ENCODE data around the gene MCTP2. TPM values are rescaled to one million over a fixed set of nuclear protein-coding genes. Genes with fewer than 3 reads are reported as not detected.

The MCTP2 gene
- total and polyA plus RNA-seq, 2 experiments from 2014 or later: 8.1 to 23.3 TPM

DNA sequence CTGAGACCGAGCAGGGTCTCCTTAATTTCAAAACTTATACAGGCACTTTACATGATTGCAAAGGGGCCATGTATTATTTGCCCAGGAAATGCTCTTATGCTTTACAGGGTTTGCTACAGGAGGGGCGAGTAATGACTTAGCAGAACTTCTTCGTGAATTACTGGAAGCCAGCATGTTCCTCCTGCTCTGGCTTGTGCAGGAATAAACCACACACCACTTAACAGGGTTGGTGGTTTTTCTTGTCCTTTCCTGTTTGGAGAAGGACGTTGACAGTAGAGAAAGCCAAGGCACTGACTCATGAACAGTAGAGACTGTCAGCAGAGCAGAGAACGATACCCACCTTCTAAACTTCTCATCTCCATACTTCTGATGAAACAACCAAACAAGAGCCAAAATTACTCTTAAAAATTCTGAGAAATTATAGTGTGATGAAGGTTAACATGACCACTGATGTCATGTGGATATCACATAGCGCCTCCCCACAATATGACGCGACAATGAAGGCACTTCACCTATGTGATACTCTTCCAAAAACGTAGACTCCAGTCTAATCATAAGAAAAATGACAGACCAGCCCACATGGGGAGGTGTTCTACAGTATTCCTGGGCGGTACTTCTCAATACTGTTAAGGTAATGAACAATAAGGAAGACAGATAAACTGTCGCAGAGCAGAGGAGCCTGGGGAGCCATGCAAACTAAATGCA lies 24.7 kb upstream of the MCTP2 start:
- no peak overlapping the region for H3K4me2 ChIP-seq
- H3K79me2 ChIP-seq: no peaks in the 10 kb centered on the region
- no peak overlapping the region for H2AFZ ChIP-seq
- no peaks in the 10 kb centered on the region for H3K9me3 ChIP-seq (ENCODE audit: low read depth)
- no peak for TF ChIP-seq EZH2phosphoT487 (IDR thresholded peaks at IDR 0.05; ENCODE audit: low read depth, severe bottlenecking, unreplicated experiment)
- TF ChIP-seq EZH2 (IDR thresholded peaks at IDR 0.05; ENCODE audit: borderline replicate concordance): no peak
- no peak for TF ChIP-seq CTCF (IDR thresholded peaks at IDR 0.05; ENCODE audit: poor library complexity)
- DNase-seq (ENCODE audit: low spot score): no peak
- no peaks in the 10 kb centered on the region for H3K36me3 ChIP-seq (replicated peaks; ENCODE audit: insufficient read depth, low read depth)
- 88% methylated on average over 11 of the region's 11 CpGs for WGBS (ENCODE audit: low lambda C conversion rate, missing lambda C conversion rate)
- H4K20me1 ChIP-seq (ENCODE audit: insufficient read depth, poor library complexity, severe bottlenecking): no peaks in the 10 kb centered on the region
- H3K9me2 ChIP-seq (replicated peaks; ENCODE audit: insufficient read depth): no peaks in the 10 kb centered on the region
- no peaks in the 10 kb centered on the region for H3K27me3 ChIP-seq
- H3K4me1 ChIP-seq (ENCODE audit: insufficient read depth): no peaks in the 10 kb centered on the region
- H3K4me3 ChIP-seq: no peak overlapping the region
- H3K27ac ChIP-seq: no peak overlapping the region

GRCh38 chr15:94212291-94212690 lies 19.1 kb upstream of the MCTP2 start:
- Histone ChIP-seq H2AFZ (no peak overlapping the region), H3K4me2 (no peak overlapping the region), H3K4me3 (no peak overlapping the region), H3K4me1 (ENCODE audit: insufficient read depth) (no peaks in the 10 kb centered on the region), H3K27ac (no peak overlapping the region), H3K79me2 (no peaks in the 10 kb centered on the region), H3K36me3 (replicated peaks; ENCODE audit: insufficient read depth, low read depth) (no peaks in the 10 kb centered on the region), H3K9me3 (ENCODE audit: low read depth) (no peaks in the 10 kb centered on the region), H3K27me3 (peaks cover 6% of the 10 kb centered on the region), H3K9me2 (replicated peaks; ENCODE audit: insufficient read depth) (no peaks in the 10 kb centered on the region), H4K20me1 (ENCODE audit: insufficient read depth, poor library complexity, severe bottlenecking) (no peaks in the 10 kb centered on the region)
- TF ChIP-seq EZH2phosphoT487 (IDR thresholded peaks at IDR 0.05; ENCODE audit: low read depth, severe bottlenecking, unreplicated experiment): no peak
- TF ChIP-seq EZH2 (IDR thresholded peaks at IDR 0.05; ENCODE audit: borderline replicate concordance): no peak
- TF ChIP-seq CTCF (IDR thresholded peaks at IDR 0.05; ENCODE audit: poor library complexity): no peak
- DNase-seq (ENCODE audit: low spot score): no peak
- WGBS (ENCODE audit: low lambda C conversion rate, missing lambda C conversion rate): 75% methylated on average over 5 of the region's 5 CpGs

DNA sequence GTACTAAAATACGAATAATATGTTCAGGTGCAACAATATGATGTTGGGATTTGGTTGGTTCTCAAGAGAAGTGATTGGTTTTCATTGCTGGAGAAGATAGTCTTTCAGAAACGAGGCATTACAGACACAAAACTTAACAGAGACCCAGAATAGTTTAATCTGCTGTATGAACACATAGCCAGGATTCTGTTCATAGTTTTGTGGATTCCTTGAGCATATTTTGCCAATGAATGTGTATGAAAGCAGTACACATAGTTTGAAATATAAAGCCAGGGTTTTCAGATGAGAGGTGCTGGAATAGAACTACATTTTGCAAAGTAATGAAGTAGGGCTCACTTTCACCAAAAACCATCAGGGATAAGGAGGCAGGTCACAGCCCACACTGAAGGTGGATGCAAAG lies 5.7 kb upstream of the MCTP2 start:
- 64% methylated on average over 2 of the region's 2 CpGs for WGBS (ENCODE audit: low lambda C conversion rate, missing lambda C conversion rate)
- no peaks in the 10 kb centered on the region for H3K9me3 ChIP-seq (ENCODE audit: low read depth)
- no peak overlapping the region for H3K4me2 ChIP-seq
- no peak for DNase-seq (ENCODE audit: low spot score)
- H3K4me3 ChIP-seq: no peak overlapping the region
- TF ChIP-seq CTCF (IDR thresholded peaks at IDR 0.05; ENCODE audit: poor library complexity): no peak
- no peak for TF ChIP-seq EZH2 (IDR thresholded peaks at IDR 0.05; ENCODE audit: borderline replicate concordance)
- no peak for TF ChIP-seq EZH2phosphoT487 (IDR thresholded peaks at IDR 0.05; ENCODE audit: low read depth, severe bottlenecking, unreplicated experiment)
- H3K27me3 ChIP-seq: no peaks in the 10 kb centered on the region
- no peaks in the 10 kb centered on the region for H3K9me2 ChIP-seq (replicated peaks; ENCODE audit: insufficient read depth)
- H3K36me3 ChIP-seq (replicated peaks; ENCODE audit: insufficient read depth, low read depth): no peaks in the 10 kb centered on the region
- H3K27ac ChIP-seq: no peak overlapping the region
- H2AFZ ChIP-seq: no peak overlapping the region
- no peaks in the 10 kb centered on the region for H3K79me2 ChIP-seq
- peaks cover 5% of the 10 kb centered on the region for H3K4me1 ChIP-seq (ENCODE audit: insufficient read depth)
- H4K20me1 ChIP-seq (ENCODE audit: insufficient read depth, poor library complexity, severe bottlenecking): no peaks in the 10 kb centered on the region
